ENCODE measurements around the gene CXCL14. TPM values are rescaled to one million over a fixed set of nuclear protein-coding genes. Genes with fewer than 3 reads are reported as not detected.

CXCL14 gene
- total RNA-seq (2022; extraction: Qiagen RNA extraction), result 0.09 to 0.24 TPM (median 0.17 TPM) in 3 of 5 replicates, not detected in the others

GRCh38 chr5:135578685-135579341 is at the start of gene CXCL14:
CXCL14 (minus strand) TSS chr5:135578991; CDS start chr5:135578778, 213 bp downstream.

GRCh38 chr5:135535820-135536801 is 42.7 kb downstream of the CXCL14 start, which contains the start of gene NEUROG1:
NEUROG1 (minus strand) TSS chr5:135535964; CDS start chr5:135535690, 274 bp downstream.

Other genes with a start within 250 kb of the CXCL14 start
- gene MACROH2A1, start 179.8 kb downstream of the CXCL14 start, total RNA-seq (2022; extraction: Qiagen RNA extraction), result 171 to 210 TPM (median 202 TPM) in 5 replicates
- gene DCANP1, start 131.6 kb downstream of the CXCL14 start, total RNA-seq (2022; extraction: Qiagen RNA extraction), result not detected in 5 replicates
- gene TIFAB, start 126.6 kb downstream of the CXCL14 start, total RNA-seq (2022; extraction: Qiagen RNA extraction), result not detected in 5 replicates
- gene NEUROG1, start 43.0 kb downstream of the CXCL14 start, total RNA-seq (2022; extraction: Qiagen RNA extraction), result not detected in 5 replicates

All from A549 treated with Mapracorat at 1 μM for 4 hours (cell line).